HUES64 (cell line): ENCODE results near the gene SECISBP2L.

Source experiments
- H3K27ac ChIP-seq: 2 replicates; pipeline ENCODE4 v1.7.0; 2013; ENCODE audit warnings: low read depth, low read length, inconsistent platforms
- H3K27me3 ChIP-seq: 2 replicates; pipeline ENCODE4 v1.6.1; 2013; ENCODE audit warnings: mild to moderate bottlenecking, low read length; ENCODE audit not compliant: insufficient read depth
- H3K36me3 ChIP-seq: 2 replicates; pipeline ENCODE4 v1.6.1; 2013; ENCODE audit warnings: mild to moderate bottlenecking, low read length; ENCODE audit not compliant: insufficient read depth
- H3K4me1 ChIP-seq: 2 replicates; pipeline ENCODE4 v1.6.1; 2013; ENCODE audit warnings: mild to moderate bottlenecking, low read length, moderate library complexity; ENCODE audit not compliant: insufficient read depth
- H3K4me3 ChIP-seq: 2 replicates; pipeline ENCODE4 v1.5.1; 2013; ENCODE audit warnings: mild to moderate bottlenecking, low read length, moderate library complexity
- H3K9ac ChIP-seq: 2 replicates; pipeline ENCODE4 v1.6.1; 2013; ENCODE audit warnings: mild to moderate bottlenecking, low read depth, low read length
- H3K9me3 ChIP-seq: 2 replicates; pipeline ENCODE4 v1.6.1; 2013; ENCODE audit warnings: low read depth, low read length; ENCODE audit not compliant: insufficient read depth
- WGBS: fragments of 150-250, 120-280 bp; methylation state at CpG from one replicate; pipeline ENCODE4 v1.1.7; 2013; ENCODE audit warnings: missing lambda C conversion rate; 5-methylcytosine and 5-hydroxymethylcytosine counted together

SECISBP2L gene

GRCh38 chr15:49037546-49037940 is 8.7 kb downstream of the SECISBP2L start:
- H3K27me3 ChIP-seq = no peaks in the 10 kb centered on the region
- H3K36me3 ChIP-seq = peaks cover 26% of the 10 kb centered on the region
- H3K27ac ChIP-seq = no peak overlapping the region
- peaks cover 7% of the 10 kb centered on the region for H3K4me1 ChIP-seq
- H3K9ac ChIP-seq = no peak overlapping the region
- no peak overlapping the region for H3K4me3 ChIP-seq
- H3K9me3 ChIP-seq = no peaks in the 10 kb centered on the region

- Histone ChIP-seq H3K4me3 (no peak overlapping the region), H3K9ac (no peak overlapping the region), H3K27ac (no peak overlapping the region), H3K27me3 (no peaks in the 10 kb centered on the region), H3K4me1 (peaks cover 7% of the 10 kb centered on the region), H3K36me3 (peaks cover 30% of the 10 kb centered on the region), H3K9me3 (no peaks in the 10 kb centered on the region)
- 94% methylated on average over 2 of the region's 3 CpGs for WGBS
Measured at GRCh38 chr15:49036650-49037545, 9.3 kb downstream of the SECISBP2L start.

- peaks cover 7% of the 10 kb centered on the region for H3K4me1 ChIP-seq
- no peak overlapping the region for H3K9ac ChIP-seq
- no peak overlapping the region for H3K27ac ChIP-seq
- H3K9me3 ChIP-seq = no peaks in the 10 kb centered on the region
- no peak overlapping the region for H3K4me3 ChIP-seq
- peaks cover 34% of the 10 kb centered on the region for H3K36me3 ChIP-seq
- 95% methylated on average over 1 of the region's 2 CpGs for whole genome bisulfite sequencing
- no peaks in the 10 kb centered on the region for H3K27me3 ChIP-seq
Measured at GRCh38 chr15:49035825-49036224, 10.4 kb downstream of the SECISBP2L start.

- Histone ChIP-seq H3K36me3 (peaks cover 49% of the 10 kb centered on the region), H3K4me1 (peaks cover 7% of the 10 kb centered on the region)
- 97% methylated on average over 5 of the region's 5 CpGs for WGBS
Measured at GRCh38 chr15:49032601-49033145, 13.6 kb downstream of the SECISBP2L start.

GRCh38 chr15:49031804-49032203 is 14.4 kb downstream of the SECISBP2L start:
- no CpG with 5 or more reads among the region's 2 CpGs for WGBS
- Histone ChIP-seq H3K36me3 (peaks cover 58% of the 10 kb centered on the region), H3K27ac (no peak overlapping the region)

More at GRCh38 chr15:49032601-49033145, 13.6 kb downstream of the SECISBP2L start:
- H3K27ac ChIP-seq = no peak overlapping the region
- H3K9me3 ChIP-seq = no peaks in the 10 kb centered on the region
- no peaks in the 10 kb centered on the region for H3K27me3 ChIP-seq
- no peak overlapping the region for H3K9ac ChIP-seq
- no peak overlapping the region for H3K4me3 ChIP-seq

GRCh38 chr15:49026700-49027099 is 19.5 kb downstream of the SECISBP2L start:
- no peaks in the 10 kb centered on the region for H3K4me1 ChIP-seq
- H3K27me3 ChIP-seq = no peaks in the 10 kb centered on the region
- H3K9me3 ChIP-seq = no peaks in the 10 kb centered on the region
- no peak overlapping the region for H3K9ac ChIP-seq
- no peak overlapping the region for H3K27ac ChIP-seq
- no peak overlapping the region for H3K4me3 ChIP-seq
- H3K36me3 ChIP-seq = peaks cover 56% of the 10 kb centered on the region
- WGBS = 100% methylated on average over 1 of the region's 1 CpG

More at GRCh38 chr15:49031804-49032203, 14.4 kb downstream of the SECISBP2L start:
- Histone ChIP-seq H3K9ac (no peak overlapping the region), H3K9me3 (no peaks in the 10 kb centered on the region), H3K4me3 (no peak overlapping the region), H3K4me1 (peaks cover 7% of the 10 kb centered on the region), H3K27me3 (no peaks in the 10 kb centered on the region)

- no peaks in the 10 kb centered on the region for H3K27me3 ChIP-seq
- no CpG with 5 or more reads among the region's 1 CpG for WGBS
- H3K9ac ChIP-seq = no peak overlapping the region
- no peaks in the 10 kb centered on the region for H3K9me3 ChIP-seq
- no peak overlapping the region for H3K27ac ChIP-seq
- no peak overlapping the region for H3K4me3 ChIP-seq
- H3K36me3 ChIP-seq = peaks cover 66% of the 10 kb centered on the region
- no peaks in the 10 kb centered on the region for H3K4me1 ChIP-seq
Measured at GRCh38 chr15:49024840-49025239, 21.4 kb downstream of the SECISBP2L start.

- Histone ChIP-seq H3K4me3 (no peak overlapping the region), H3K9me3 (no peaks in the 10 kb centered on the region), H3K9ac (no peak overlapping the region), H3K27ac (no peak overlapping the region), H3K27me3 (no peaks in the 10 kb centered on the region), H3K36me3 (peaks cover 64% of the 10 kb centered on the region), H3K4me1 (no peaks in the 10 kb centered on the region)
- 93% methylated on average over 2 of the region's 3 CpGs for WGBS
Measured at GRCh38 chr15:49023354-49023753, 22.9 kb downstream of the SECISBP2L start.

GRCh38 chr15:49015896-49016295 is 30.4 kb downstream of the SECISBP2L start:
- Histone ChIP-seq H3K4me1 (no peaks in the 10 kb centered on the region), H3K27ac (no peak overlapping the region), H3K36me3 (peaks cover 73% of the 10 kb centered on the region), H3K9me3 (no peaks in the 10 kb centered on the region), H3K9ac (no peak overlapping the region), H3K4me3 (no peak overlapping the region), H3K27me3 (no peaks in the 10 kb centered on the region)
- 96% methylated on average over 2 of the region's 2 CpGs for WGBS

- H3K9me3 ChIP-seq = no peaks in the 10 kb centered on the region
- H3K36me3 ChIP-seq = peaks cover 61% of the 10 kb centered on the region
- H3K9ac ChIP-seq = no peak overlapping the region
- H3K4me1 ChIP-seq = no peaks in the 10 kb centered on the region
- no peaks in the 10 kb centered on the region for H3K27me3 ChIP-seq
- no peak overlapping the region for H3K4me3 ChIP-seq
- H3K27ac ChIP-seq = no peak overlapping the region
- WGBS = 94% methylated on average over 2 of the region's 2 CpGs
Measured at GRCh38 chr15:48999314-48999713, 46.9 kb downstream of the SECISBP2L start.

GRCh38 chr15:48996276-48996675 is 50.0 kb downstream of the SECISBP2L start:
- 91% methylated on average over 2 of the region's 2 CpGs for WGBS
- Histone ChIP-seq H3K4me3 (no peak overlapping the region), H3K36me3 (peaks cover 83% of the 10 kb centered on the region), H3K9me3 (no peaks in the 10 kb centered on the region), H3K4me1 (no peaks in the 10 kb centered on the region), H3K27ac (no peak overlapping the region), H3K9ac (no peak overlapping the region), H3K27me3 (no peaks in the 10 kb centered on the region)
